ENCODE results near the gene FBXO21. TPM values are rescaled to one million over a fixed set of nuclear protein-coding genes. Genes with fewer than 3 reads are reported as not detected.

The FBXO21 gene
- total RNA-seq, 1 donor from 2014 or later: 41.4 TPM

DNA sequence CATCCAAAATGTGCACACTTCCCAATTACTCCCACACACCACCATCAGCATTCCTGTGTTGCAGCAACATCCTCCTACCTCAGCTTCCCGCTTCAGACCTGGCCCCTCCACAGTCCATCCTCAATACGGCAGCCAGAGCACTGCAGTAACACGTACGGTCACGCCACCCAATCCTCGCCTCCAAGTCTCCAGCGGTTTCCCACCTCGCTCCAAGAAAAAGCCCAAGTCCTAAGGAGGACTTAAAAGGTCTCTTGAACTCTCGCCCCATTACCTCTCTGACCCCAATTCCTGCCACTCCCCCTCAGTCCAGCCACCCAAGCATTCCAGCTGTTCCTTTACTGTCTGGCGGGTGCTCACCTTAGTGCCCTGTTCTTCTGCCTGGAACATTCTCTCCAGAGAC, 12.0 kb downstream of the FBXO21 start:
- peaks cover 94% of the 10 kb centered on the region for H3K36me3 ChIP-seq

GRCh38 chr12:117172168-117172567, 18.1 kb downstream of the FBXO21 start:
- peaks cover 100% of the 10 kb centered on the region for H3K36me3 ChIP-seq
- no peaks in the 10 kb centered on the region for H3K9me3 ChIP-seq
- no peaks in the 10 kb centered on the region for H3K4me1 ChIP-seq
- H3K4me3 ChIP-seq: no peak overlapping the region
- no peaks in the 10 kb centered on the region for H3K27me3 ChIP-seq
- intact Hi-C loops (cut with DNase I): no loop called here
- TF ChIP-seq, protein P1, sequence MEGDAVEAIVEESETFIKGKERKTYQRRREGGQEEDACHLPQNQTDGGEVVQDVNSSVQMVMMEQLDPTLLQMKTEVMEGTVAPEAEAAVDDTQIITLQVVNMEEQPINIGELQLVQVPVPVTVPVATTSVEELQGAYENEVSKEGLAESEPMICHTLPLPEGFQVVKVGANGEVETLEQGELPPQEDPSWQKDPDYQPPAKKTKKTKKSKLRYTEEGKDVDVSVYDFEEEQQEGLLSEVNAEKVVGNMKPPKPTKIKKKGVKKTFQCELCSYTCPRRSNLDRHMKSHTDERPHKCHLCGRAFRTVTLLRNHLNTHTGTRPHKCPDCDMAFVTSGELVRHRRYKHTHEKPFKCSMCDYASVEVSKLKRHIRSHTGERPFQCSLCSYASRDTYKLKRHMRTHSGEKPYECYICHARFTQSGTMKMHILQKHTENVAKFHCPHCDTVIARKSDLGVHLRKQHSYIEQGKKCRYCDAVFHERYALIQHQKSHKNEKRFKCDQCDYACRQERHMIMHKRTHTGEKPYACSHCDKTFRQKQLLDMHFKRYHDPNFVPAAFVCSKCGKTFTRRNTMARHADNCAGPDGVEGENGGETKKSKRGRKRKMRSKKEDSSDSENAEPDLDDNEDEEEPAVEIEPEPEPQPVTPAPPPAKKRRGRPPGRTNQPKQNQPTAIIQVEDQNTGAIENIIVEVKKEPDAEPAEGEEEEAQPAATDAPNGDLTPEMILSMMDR (IDR thresholded peaks at IDR 0.05): no peak
- no peak for ATAC-seq
- DNase-seq: no peak
- H3K27ac ChIP-seq: no peak overlapping the region

More for the DNA sequence above, 12.0 kb downstream of the FBXO21 start:
- Histone ChIP-seq H3K4me1 (no peaks in the 10 kb centered on the region), H3K27ac (no peak overlapping the region), H3K4me3 (no peak overlapping the region), H3K27me3 (no peaks in the 10 kb centered on the region), H3K9me3 (no peaks in the 10 kb centered on the region)
- no peak for ATAC-seq
- TF ChIP-seq, protein P1 (IDR thresholded peaks at IDR 0.05): no peak
- no peak for DNase-seq
- intact Hi-C loops (cut with DNase I): no loop called here

DNA sequence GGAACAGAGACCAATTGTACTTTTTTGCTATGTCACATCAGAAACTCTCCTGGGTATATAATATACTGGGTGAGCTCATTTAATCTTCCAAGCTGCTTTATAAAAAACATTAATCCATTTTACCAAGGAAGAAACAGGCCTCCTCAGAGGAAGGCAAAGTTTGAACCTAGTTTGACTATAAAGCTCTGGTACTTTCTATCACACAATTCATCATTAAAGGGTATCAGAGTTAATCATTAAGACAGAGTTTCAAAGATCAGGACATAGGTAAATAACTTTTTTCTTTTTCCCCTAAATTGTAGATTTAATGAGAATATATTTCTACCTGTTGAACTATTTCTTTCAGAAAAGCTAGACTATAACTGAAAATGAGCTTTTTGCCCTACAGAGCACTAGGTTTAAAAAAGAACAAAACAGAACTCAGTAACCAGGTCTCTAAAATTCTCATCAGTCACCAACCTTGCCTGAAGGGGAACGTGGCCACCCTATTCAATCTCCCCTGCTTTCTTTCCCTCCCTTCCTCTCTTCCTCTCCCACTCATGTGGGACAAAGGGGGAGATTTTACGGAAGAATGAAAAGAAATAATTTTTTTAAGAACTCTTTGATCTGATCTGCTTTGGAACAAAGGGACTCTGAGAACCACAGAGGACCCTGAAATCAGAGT, 18.6 kb downstream of the FBXO21 start:
- Histone ChIP-seq H3K27ac (no peak overlapping the region), H3K4me1 (no peaks in the 10 kb centered on the region), H3K4me3 (no peak overlapping the region), H3K27me3 (no peaks in the 10 kb centered on the region), H3K36me3 (peaks cover 100% of the 10 kb centered on the region), H3K9me3 (no peaks in the 10 kb centered on the region)
- TF ChIP-seq, protein P1 (IDR thresholded peaks at IDR 0.05): no peak
- ATAC-seq: no peak
- no peak for DNase-seq
- intact Hi-C loops (cut with DNase I): no loop called here

DNA sequence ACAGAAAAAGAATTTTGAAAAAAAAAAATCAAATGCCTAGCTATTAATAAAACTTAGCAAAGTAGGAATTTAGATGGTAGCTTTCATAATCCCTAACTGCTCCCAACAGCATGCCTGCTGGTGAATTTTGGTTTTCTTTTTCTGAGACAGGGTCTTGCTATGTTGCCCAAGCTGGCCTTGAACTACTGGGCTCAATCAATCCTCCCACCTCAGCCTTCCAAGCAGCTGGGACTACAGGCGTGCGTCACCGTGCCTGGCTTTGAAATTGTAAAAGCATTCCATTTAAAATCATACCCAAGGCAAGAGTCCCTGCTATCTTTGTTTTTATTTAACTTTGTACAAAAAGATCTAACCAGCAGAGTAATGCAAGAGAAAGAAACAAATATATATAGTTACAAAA, 20.7 kb downstream of the FBXO21 start:
- H3K27ac ChIP-seq: no peak overlapping the region
- ATAC-seq (no peak), DNase-seq (no peak)
- no peaks in the 10 kb centered on the region for H3K27me3 ChIP-seq
- TF ChIP-seq, protein P1 (IDR thresholded peaks at IDR 0.05): no peak
- no peak overlapping the region for H3K4me3 ChIP-seq
- H3K9me3 ChIP-seq: no peaks in the 10 kb centered on the region
- H3K36me3 ChIP-seq: peaks cover 100% of the 10 kb centered on the region
- intact Hi-C loops (cut with DNase I): no loop called here
- H3K4me1 ChIP-seq: no peaks in the 10 kb centered on the region

- ATAC-seq (no peak), DNase-seq (no peak)
- H3K9me3 ChIP-seq: no peaks in the 10 kb centered on the region
- no peak overlapping the region for H3K27ac ChIP-seq
- no peaks in the 10 kb centered on the region for H3K27me3 ChIP-seq
- peaks cover 100% of the 10 kb centered on the region for H3K36me3 ChIP-seq
- no peaks in the 10 kb centered on the region for H3K4me1 ChIP-seq
- TF ChIP-seq, protein P1 (IDR thresholded peaks at IDR 0.05): no peak
- intact Hi-C loops (cut with DNase I): no loop called here
- no peak overlapping the region for H3K4me3 ChIP-seq
Measured at GRCh38 chr12:117168976-117169375, 21.3 kb downstream of the FBXO21 start.

DNA sequence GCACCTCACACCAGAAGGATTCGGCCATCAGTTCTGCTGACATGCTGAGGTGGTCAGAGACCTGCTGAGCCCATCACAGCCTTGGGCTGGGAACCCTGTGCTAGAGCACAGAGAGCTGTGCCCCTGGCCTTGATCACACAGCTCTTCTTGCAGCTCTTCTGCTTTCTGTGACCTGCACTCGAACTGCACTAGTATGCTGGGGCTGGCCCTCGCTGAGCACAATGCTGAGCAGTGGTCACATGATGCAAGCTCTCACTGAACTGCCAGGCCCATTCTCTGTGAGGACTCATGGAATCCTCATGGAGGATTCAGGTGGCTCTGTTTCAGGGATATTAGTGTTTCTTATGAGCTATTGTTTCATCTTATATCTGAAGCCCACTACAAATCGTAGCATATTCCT, 22.5 kb downstream of the FBXO21 start:
- ATAC-seq (no peak), DNase-seq (no peak)
- no peaks in the 10 kb centered on the region for H3K4me1 ChIP-seq
- H3K4me3 ChIP-seq: no peak overlapping the region
- H3K9me3 ChIP-seq: no peaks in the 10 kb centered on the region
- intact Hi-C loops (cut with DNase I): no loop called here
- peaks cover 100% of the 10 kb centered on the region for H3K36me3 ChIP-seq
- no peaks in the 10 kb centered on the region for H3K27me3 ChIP-seq
- H3K27ac ChIP-seq: no peak overlapping the region
- TF ChIP-seq, protein P1 (IDR thresholded peaks at IDR 0.05): no peak
